Neural crest cell (in vitro differentiated cells): ENCODE data around the gene HSPB2. TPM values are rescaled to one million over a fixed set of nuclear protein-coding genes. Genes with fewer than 3 reads are reported as not detected.
"Not testable (repeated sequence)": the region's sequence is repeated elsewhere in the genome, so short reads cannot be mapped to it uniquely, and the experiment has no call there.

Experiments
- DNase-seq: peaks from one replicate; pipeline ENCODE4 v3.0.0; 2021; ENCODE audit warnings: low read depth, mixed read lengths, low spot score
- H3K27ac Mint-ChIP-seq: one replicate; pipeline ENCODE4 v1.8.0; 2021; ENCODE audit warnings: mild to moderate bottlenecking, mixed read lengths; ENCODE audit not compliant: unreplicated experiment
- H3K27me3 Mint-ChIP-seq: 2 replicates; pipeline ENCODE4 v1.8.0; 2021; ENCODE audit warnings: low read depth, mild to moderate bottlenecking, mixed read lengths
- H3K36me3 Mint-ChIP-seq: 2 replicates; pipeline ENCODE4 v1.8.0; 2021; ENCODE audit warnings: low read depth, mild to moderate bottlenecking, mixed read lengths
- H3K4me1 Mint-ChIP-seq: 2 replicates; pipeline ENCODE4 v1.8.0; 2021; ENCODE audit warnings: mixed read lengths
- H3K4me3 Mint-ChIP-seq: one replicate; pipeline ENCODE4 v1.8.0; 2021; ENCODE audit warnings: mild to moderate bottlenecking, mixed read lengths
- H3K9me3 Mint-ChIP-seq: 2 replicates; pipeline ENCODE4 v1.8.0; 2021; ENCODE audit warnings: mixed read lengths
- total RNA-seq: library from RNA; stranded (reverse); gene quantifications from 2 replicates; pipeline ENCODE4 v1.2.1, GENCODE V29; 2021
- TF ChIP-seq, protein P1 (sequence below): fragments of 200-600 bp; sonication (generic); conservative IDR thresholded peaks from 2 replicates; pipeline ENCODE4 v1.5.0; 2021; ENCODE audit warnings: antibody characterized with exemption, mild to moderate bottlenecking

HSPB2 gene
- total RNA-seq, 1 donor from 2014 or later = not detected

DNA sequence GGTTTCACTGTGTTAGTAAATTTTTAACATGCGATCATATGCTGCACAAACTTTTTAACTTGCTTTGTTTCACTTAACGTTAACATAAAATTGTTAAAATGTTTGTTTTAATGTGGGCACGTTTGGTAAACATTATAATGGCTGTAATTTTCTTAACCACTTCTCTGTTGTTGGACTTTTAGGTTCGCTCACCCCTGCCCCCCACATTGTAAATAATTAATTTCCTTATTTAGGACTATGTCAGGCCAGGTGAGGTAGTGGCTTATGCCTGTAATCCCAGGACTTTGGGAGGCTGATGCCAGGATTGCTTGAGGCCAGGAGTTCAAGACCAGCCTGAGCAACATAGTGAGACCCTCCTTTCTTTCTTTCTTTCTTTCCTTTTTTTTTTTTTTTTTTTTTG, 17.9 kb downstream of the HSPB2 start:
- DNase-seq = no peak
- H3K36me3 Mint-ChIP-seq = no peaks in the 10 kb centered on the region

DNA sequence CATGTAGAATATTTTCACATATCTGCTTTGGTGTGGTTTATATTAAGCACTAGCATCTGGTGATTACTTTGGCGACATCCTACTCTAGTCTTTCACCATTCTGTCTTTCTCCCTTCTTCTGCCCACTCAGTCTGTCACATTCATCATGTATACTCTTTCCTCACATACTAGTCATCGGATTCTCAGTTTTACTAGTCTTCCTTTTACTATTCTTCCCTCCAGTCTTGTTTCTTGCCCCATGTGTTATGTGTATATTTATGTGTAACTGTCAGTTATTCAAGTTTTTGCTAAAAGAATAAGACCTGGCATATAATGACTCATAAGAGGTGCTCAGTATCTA, 20.0 kb downstream of the HSPB2 start:
- DNase-seq = no peak
- no peaks in the 10 kb centered on the region for H3K9me3 Mint-ChIP-seq
- H3K27ac Mint-ChIP-seq = no peak overlapping the region
- no peaks in the 10 kb centered on the region for H3K36me3 Mint-ChIP-seq
- TF ChIP-seq, protein P1, sequence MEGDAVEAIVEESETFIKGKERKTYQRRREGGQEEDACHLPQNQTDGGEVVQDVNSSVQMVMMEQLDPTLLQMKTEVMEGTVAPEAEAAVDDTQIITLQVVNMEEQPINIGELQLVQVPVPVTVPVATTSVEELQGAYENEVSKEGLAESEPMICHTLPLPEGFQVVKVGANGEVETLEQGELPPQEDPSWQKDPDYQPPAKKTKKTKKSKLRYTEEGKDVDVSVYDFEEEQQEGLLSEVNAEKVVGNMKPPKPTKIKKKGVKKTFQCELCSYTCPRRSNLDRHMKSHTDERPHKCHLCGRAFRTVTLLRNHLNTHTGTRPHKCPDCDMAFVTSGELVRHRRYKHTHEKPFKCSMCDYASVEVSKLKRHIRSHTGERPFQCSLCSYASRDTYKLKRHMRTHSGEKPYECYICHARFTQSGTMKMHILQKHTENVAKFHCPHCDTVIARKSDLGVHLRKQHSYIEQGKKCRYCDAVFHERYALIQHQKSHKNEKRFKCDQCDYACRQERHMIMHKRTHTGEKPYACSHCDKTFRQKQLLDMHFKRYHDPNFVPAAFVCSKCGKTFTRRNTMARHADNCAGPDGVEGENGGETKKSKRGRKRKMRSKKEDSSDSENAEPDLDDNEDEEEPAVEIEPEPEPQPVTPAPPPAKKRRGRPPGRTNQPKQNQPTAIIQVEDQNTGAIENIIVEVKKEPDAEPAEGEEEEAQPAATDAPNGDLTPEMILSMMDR = no peak
- H3K27me3 Mint-ChIP-seq = no peaks in the 10 kb centered on the region
- no peak overlapping the region for H3K4me3 Mint-ChIP-seq
- H3K4me1 Mint-ChIP-seq = peaks cover 29% of the 10 kb centered on the region

More for the DNA sequence above, 17.9 kb downstream of the HSPB2 start:
- peaks cover 30% of the 10 kb centered on the region for H3K4me1 Mint-ChIP-seq
- TF ChIP-seq, protein P1 = no peak
- no peak overlapping the region for H3K27ac Mint-ChIP-seq
- H3K9me3 Mint-ChIP-seq = no peaks in the 10 kb centered on the region
- no peaks in the 10 kb centered on the region for H3K27me3 Mint-ChIP-seq
- H3K4me3 Mint-ChIP-seq = no peak overlapping the region

DNA sequence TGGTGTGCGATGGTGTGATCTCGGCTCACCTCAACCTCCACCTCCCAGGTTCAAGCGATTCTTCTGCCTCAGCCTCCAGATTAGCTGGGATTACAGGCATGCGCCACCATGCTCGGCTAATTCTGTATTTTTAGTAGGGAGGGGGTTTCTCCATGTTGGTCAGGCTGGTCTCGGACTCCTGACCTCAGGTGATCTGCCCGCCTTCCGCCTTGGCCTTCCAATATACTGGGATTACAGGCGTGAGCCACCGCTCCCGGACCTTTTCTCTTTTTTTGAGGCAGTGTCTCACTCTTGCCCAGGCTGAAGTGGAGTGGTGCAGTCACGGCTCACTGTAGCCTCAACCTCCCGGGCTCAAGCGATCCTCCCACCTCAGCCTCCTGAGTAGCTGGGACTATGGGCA, 20.6 kb downstream of the HSPB2 start:
- not testable (repeated sequence) for H3K27me3 Mint-ChIP-seq, DNase-seq, H3K9me3 Mint-ChIP-seq, H3K36me3 Mint-ChIP-seq, H3K27ac Mint-ChIP-seq, H3K4me3 Mint-ChIP-seq
- H3K4me1 Mint-ChIP-seq = peaks cover 34% of the 10 kb centered on the region

DNA sequence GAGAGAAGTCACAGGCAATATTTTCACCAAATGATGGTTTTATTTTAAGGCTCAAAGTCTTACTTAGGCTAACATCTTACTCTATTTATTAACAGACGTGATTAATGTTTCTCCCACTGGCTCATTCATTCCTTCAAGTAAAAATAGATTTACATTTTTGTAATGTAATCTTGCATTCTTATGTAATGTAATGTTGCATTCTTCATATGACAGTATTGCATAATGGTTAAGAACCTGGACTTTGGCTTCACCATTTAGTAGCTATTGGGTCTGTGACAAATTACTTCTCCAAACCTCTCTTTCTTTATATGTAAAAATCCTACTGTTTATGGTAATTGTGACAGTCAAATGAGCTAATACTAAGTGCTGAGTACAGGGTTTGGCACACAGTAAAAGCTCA, 21.3 kb downstream of the HSPB2 start:
- DNase-seq = no peak

DNA sequence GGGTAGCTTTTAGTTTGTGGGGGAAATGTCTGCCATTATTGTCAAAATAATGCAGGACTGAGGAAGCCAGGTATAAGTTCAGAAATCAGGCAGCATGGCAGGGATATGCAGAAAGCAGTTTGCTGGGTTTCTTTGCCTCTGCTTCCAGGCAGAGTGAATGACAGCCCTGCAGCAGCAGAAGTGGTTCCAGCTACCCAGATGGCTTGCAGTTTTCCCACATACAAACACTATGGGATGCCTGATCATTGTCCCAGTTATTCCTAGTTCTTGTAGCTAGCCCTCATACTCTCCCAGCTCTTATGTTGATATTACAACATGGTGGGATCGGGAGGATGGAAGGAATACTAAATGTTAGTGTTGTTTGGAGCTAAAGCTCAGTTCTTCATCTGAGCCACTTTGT, 21.8 kb downstream of the HSPB2 start:
- TF ChIP-seq, protein P1 = no peak
- H3K27ac Mint-ChIP-seq = no peak overlapping the region
- no peaks in the 10 kb centered on the region for H3K9me3 Mint-ChIP-seq
- H3K4me3 Mint-ChIP-seq = peak overlapping the region; percentile 33
- H3K27me3 Mint-ChIP-seq = no peaks in the 10 kb centered on the region
- DNase-seq = no peak
- H3K36me3 Mint-ChIP-seq = no peaks in the 10 kb centered on the region
- peaks cover 45% of the 10 kb centered on the region for H3K4me1 Mint-ChIP-seq

More for the DNA sequence above, 21.3 kb downstream of the HSPB2 start:
- TF ChIP-seq, protein P1 = no peak
- H3K4me1 Mint-ChIP-seq = peaks cover 41% of the 10 kb centered on the region
- no peaks in the 10 kb centered on the region for H3K36me3 Mint-ChIP-seq
- no peaks in the 10 kb centered on the region for H3K9me3 Mint-ChIP-seq
- no peaks in the 10 kb centered on the region for H3K27me3 Mint-ChIP-seq
- peak overlapping the region; percentile 33 for H3K4me3 Mint-ChIP-seq
- H3K27ac Mint-ChIP-seq = no peak overlapping the region

DNA sequence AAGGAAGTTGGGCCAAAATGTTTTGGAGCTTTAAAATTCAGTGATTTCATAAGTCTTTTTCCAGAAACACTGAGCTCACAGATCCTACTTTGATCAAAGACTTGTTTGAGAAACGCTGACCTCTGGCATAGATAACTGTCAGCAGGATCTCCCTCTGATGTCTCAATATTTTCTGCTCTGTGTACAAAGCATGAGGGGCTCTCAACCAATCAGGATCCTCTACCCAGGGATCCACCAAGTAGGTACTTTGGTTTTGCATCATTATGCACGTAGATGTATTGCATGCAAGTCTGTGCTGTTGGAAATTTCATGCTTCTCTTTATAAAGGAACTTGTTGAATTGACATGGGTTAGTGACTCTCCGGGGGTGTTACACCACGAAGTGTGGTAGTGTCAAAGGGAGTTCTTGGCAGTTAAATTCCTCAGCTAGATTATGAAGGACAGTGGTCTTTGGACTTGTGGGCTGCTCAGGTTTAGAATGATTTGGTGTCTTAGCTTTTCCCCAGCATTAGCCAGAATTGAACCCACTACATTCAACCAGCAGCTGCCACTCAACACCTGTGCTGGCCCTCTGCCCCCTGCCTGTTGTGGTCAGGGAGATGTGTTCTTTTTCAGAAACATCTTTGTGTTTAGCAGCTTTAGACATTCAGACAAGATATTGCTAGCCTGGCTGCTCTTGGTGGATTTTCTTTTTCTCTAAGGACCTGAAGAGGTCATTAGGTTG, 22.9 kb downstream of the HSPB2 start:
- Mint-ChIP-seq H3K36me3 (no peaks in the 10 kb centered on the region), H3K27me3 (no peaks in the 10 kb centered on the region), H3K4me1 (peaks cover 52% of the 10 kb centered on the region), H3K9me3 (no peaks in the 10 kb centered on the region), H3K4me3 (peak overlapping the region; percentile 82), H3K27ac (peak overlapping the region; percentile 13)
- TF ChIP-seq, protein P1 = no peak
- DNase-seq = no peak
